Stromal cell of bone marrow (primary cell): ENCODE data around the gene DIO2.

Experiments
- DNase-seq: peaks from one replicate; pipeline ENCODE4 v3.0.0-alpha.2; 2012; ENCODE audit warnings: low read depth

Gene DIO2

GRCh38 chr14:80211153-80212022, at the start of gene DIO2:
DIO2 (minus strand) TSS chr14:80211504; CDS start chr14:80211472, 32 bp downstream.
- DNase-seq, result peak; percentile 66

DNA sequence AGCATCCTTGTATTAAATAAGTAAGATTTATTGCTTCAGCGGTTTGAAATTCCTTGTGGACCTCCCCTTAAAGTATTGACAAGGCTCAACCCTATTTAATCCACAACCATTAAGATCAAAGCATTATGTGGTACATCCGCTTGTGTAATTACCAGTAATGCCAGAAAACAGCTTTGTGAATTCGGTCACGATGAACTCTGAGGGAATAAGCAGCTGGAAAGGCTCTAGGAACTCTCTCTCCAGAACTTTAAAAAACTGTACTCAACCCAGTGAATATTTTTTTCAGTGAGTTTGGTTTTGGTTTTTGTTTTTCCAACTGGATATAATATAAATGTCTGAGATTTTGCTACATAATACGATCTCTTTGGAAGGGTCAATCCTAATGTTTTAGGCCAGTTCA, 49.3 kb upstream of the DIO2 start:
- DNase-seq, result no peak

DNA sequence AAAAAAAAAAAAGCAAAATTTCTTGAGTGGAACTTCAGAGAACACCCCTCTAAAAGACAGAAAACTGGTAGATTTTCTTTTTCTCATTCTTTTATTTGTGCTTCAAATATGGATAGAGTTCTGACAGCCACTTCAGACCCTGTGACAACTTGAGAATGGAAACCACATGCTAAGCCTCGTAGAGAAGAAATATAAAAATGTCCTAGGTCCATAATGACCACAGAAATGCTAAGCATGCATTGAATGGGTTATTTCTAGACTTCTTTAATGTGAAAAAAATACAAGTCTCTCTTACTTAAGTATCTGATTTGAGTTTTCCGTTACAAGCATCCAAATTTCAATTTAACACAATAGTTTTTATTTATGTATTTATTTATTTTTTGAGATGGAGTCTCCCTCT, 28.3 kb upstream of the DIO2 start:
- no peak for DNase-seq

DNA sequence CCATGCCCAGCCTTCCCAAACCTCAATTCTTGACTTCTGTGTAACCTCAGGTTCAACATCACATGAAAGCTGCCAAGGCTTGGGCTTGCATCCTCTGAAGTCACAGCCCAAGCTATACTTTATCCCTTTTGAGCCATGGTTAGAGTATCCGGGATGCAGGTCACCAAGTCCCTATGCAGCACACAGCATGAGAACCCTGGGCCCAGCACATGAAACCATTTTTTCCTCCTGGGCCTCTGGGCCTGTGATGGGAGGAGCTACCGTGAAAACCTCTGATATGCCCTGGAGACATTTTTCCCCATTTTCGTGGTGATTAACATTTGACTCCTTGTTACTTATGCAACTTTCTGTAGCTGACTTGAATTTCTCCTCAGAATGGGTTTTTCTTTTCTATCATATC, 25.8 kb upstream of the DIO2 start:
- no peak for DNase-seq

DNA sequence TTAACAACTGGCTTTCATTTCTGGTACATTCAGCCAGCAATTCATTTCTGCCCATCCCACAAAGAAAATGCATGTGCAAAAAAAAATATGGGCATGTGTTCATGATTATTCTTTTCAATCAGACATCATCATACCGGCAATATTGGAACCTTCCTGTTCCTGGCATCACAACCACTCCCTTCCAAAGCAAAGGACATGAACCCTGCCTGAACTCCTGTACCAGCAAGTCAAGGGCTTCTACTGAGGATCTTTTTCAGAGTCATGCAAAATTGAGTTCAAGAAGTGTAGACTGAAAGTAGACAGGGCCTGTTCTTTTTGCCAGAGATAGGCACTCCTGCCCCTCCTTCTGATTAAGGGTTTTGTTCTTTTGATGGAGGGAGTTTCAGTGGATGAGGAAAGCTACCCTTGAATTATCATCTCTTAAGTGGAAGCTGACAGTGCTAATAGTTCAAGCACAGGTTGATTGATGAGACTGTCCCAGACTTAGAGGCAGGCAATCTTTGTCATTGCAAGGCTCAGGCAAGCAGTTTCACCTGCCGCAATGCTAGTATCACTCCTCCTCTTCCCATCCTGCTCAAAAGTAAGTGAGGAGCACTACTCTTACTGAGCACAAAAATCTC, 22.3 kb upstream of the DIO2 start:
- DNase-seq, result no peak

- DNase-seq, result no peak
These were observed 20.4 kb upstream of the DIO2 start for GRCh38 chr14:80231702-80232101.

- DNase-seq, result no peak
These were observed 12.6 kb upstream of the DIO2 start for GRCh38 chr14:80223696-80224465.

GRCh38 chr14:80216818-80217217, 5.5 kb upstream of the DIO2 start:
- DNase-seq, result no peak

- peak; percentile 63 for DNase-seq
These were observed 4.7 kb upstream of the DIO2 start for GRCh38 chr14:80215756-80216581.

GRCh38 chr14:80215081-80215480, 3.8 kb upstream of the DIO2 start:
- DNase-seq, result no peak

- peak; percentile 40 for DNase-seq
These were observed 2.3 kb upstream of the DIO2 start for GRCh38 chr14:80213602-80214001.

GRCh38 chr14:80212023-80212397, 706 bp upstream of the DIO2 start:
- peak; percentile 31 for DNase-seq

DNA sequence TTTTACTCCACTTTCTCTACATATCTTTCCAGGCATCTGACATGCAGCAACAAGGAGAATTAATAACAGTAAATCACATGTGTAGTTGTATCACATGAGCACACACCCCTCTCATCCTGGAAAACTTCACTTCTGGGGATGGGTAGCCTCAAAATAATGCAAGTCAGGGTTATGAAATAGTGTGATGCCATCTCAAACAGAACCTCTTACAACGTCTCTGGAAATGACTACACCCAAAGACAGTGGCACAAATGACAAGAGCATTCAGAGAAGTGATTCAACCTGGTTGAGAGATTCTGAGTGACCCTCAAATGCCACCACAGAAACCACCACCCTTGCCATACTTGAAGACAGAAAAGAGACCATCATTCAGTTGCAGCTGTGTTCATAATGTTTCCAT, 2.8 kb downstream of the DIO2 start:
- no peak for DNase-seq

DNA sequence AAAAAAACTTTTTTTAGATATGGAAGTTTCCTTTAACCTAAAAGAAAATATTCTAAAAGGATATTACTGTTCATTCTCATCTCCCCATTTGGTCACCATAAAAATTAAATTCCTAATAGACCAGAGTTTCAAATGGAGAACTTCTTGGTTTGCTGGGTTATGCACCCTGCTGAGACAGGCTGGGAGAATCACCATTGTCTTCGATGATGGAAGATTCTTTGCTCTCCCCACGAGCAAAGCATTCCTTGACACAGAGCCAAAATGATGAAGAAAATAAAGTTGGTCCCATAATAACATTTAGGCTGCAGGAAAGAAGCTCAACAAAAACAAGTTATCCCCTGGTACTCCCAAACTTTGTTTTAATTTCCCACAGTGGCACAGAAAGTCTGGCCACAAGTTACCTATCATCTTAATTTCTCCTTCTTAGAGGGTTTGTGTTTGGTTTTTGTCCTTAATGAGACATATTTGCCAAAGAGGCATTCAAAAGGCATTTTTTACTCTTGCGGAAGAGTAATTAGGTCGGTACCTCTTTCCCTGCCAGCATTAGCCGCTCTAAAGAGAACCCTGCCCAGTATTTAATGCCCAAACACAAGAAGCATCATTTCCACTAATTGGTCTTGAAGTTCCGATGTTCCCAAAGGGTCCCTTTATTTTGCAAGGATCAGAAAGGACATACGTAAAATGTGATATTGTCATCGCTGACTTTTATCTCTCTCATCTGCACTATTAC, 4.8 kb downstream of the DIO2 start:
- no peak for DNase-seq

DNA sequence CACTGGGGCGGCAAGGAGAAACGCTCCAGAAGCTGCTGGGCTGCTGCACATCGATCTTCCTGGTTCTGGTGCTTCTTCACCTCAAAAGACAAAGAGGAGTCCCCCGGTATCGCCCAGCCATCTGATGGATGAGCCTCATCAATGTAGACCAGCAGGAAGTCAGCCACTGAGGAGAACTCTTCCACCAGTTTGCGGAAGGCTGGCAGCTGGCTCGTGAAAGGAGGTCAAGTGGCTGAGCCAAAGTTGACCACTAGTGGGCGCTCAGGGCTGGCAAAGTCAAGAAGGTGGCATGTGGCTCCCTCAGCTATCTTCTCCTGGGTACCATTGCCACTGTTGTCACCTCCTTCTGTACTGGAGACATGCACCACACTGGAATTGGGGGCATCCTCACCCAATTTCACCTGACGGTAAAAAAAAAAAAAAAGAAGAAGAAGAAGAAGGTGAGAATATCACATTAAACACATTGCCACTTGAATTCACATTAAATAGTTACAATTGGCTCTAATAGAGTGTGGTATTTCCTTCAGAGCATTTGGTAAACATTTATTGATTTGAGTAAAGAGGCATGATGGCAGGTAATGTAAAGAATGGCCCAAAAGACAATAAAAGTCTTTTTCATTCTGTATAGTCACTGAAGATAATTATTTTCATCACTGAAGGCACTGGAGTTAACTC, 8.3 kb downstream of the DIO2 start:
- DNase-seq, result no peak

GRCh38 chr14:80200093-80200492, 11.2 kb downstream of the DIO2 start:
- no peak for DNase-seq

DNA sequence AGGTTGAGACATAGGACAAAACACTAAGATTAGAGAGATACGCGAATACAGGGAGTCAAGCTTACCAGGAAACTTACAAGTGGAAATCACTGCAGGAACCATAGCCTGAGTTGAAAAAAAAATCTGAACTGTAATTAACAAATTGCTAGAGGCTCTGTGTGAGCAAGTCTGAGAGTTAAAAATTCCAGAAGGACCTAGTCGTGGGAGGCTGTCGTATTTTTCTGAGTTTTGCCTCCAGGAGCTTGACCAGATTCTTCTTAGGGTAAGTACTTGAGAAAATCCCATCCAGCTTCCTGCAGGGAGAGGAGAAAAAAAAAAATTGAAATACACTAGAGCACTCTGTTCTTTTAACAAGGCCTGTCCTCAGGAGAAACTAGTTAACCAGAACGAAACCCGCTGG, 22.7 kb downstream of the DIO2 start:
- no peak for DNase-seq

DNA sequence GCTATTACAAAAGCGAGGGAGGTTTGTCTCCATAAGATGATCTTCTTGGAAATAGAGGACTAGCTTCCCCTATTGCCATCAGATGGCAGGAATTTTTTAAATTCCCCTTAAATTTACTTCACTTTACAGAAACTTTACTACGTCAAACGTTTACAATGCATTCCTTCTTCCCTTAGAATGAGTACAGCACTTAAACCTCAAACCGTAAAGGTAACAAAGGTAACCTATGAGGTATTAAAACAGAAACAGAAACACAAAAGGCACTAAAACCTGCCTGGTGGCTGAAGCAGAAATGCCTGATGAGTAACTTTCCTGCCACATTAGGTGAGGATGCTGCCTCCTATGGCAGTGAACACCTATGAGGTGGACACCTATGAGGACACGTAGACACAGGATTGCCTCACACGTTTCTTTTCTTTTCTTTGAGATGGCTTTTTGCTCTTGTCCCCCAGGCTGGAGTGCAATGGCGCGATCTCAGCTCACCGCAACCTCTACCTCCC, 25.0 kb downstream of the DIO2 start:
- DNase-seq, result no peak

- DNase-seq, result no peak
These were observed 34.4 kb downstream of the DIO2 start for GRCh38 chr14:80176893-80177292.

- DNase-seq, result peak; percentile 50
These were observed 38.8 kb downstream of the DIO2 start for GRCh38 chr14:80172375-80173051.
